ENCODE data around the gene TMEM98.
"Not testable (repeated sequence)": the region's sequence is repeated elsewhere in the genome, so short reads cannot be mapped to it uniquely, and the experiment has no call there.

TMEM98 gene

GRCh38 chr17:32987453-32987805 is 59.5 kb downstream of the TMEM98 start:
- DNase-seq: not testable (repeated sequence)

- DNase-seq: not testable (repeated sequence)
Measured at GRCh38 chr17:32987868-32988267, 59.9 kb downstream of the TMEM98 start.

- DNase-seq: no peak
Measured at GRCh38 chr17:32988481-32989101, 60.6 kb downstream of the TMEM98 start.

- DNase-seq: no peak
Measured at GRCh38 chr17:32992321-32993033, 64.5 kb downstream of the TMEM98 start.

- no peak for DNase-seq
Measured at GRCh38 chr17:32993977-32994376, 66.0 kb downstream of the TMEM98 start.

Measured in inflammatory macrophage treated with lipopolysaccharide for 1 hour (primary cell).